ENCODE results near the gene LRP8.

DNA sequence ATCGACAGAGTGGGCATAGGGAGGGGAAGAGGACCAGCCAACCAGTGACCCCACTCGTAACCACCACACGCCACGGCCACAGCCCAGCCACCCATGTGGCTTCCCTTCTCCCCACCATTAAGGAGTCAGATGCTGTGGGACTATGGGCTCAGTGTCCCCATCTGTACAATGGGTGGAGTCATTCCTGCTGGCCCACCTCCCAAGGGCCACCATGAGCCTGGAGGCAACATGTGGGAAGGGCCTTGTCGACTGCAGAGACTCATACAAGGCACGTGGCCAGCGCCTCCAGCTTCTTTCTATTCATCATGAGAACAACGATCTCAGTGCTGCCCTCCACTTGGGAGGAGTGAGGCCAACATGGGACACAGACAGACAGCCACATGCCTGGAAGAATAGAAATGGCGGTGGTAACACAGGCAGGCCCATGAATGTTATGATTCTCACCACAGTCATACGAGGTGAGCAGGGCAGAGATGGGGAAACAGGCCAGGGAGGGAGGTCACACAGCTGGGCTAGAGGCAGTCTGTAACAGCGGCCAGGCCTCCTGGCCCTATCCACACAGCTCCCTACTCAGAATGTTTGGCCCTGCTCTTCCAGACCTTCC, 16.1 kb downstream of the LRP8 start:
- no peak for TF ChIP-seq NFYB (IDR thresholded peaks at IDR 0.05; ENCODE audit: extremely low read depth, insufficient read length)
- TF ChIP-seq BACH1 (tag; IDR thresholded peaks at IDR 0.05), result no peak
- TF ChIP-seq, protein P1, sequence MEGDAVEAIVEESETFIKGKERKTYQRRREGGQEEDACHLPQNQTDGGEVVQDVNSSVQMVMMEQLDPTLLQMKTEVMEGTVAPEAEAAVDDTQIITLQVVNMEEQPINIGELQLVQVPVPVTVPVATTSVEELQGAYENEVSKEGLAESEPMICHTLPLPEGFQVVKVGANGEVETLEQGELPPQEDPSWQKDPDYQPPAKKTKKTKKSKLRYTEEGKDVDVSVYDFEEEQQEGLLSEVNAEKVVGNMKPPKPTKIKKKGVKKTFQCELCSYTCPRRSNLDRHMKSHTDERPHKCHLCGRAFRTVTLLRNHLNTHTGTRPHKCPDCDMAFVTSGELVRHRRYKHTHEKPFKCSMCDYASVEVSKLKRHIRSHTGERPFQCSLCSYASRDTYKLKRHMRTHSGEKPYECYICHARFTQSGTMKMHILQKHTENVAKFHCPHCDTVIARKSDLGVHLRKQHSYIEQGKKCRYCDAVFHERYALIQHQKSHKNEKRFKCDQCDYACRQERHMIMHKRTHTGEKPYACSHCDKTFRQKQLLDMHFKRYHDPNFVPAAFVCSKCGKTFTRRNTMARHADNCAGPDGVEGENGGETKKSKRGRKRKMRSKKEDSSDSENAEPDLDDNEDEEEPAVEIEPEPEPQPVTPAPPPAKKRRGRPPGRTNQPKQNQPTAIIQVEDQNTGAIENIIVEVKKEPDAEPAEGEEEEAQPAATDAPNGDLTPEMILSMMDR (IDR thresholded peaks at IDR 0.05 in 2 of 3, conservative IDR thresholded peaks at IDR 0.05 in 1 of 3; ENCODE audit: insufficient read depth in 2 of 3, low read depth in 1 of 3, low read length in 3 of 3), result no peak
- TF ChIP-seq ZNF143 (CRISPR knock-in tag; IDR thresholded peaks at IDR 0.05), result no peak
- no peak for TF ChIP-seq POLR2A (conservative IDR thresholded peaks at IDR 0.05)
- TF ChIP-seq DNMT1 (IDR thresholded peaks at IDR 0.05), result no peak
- no peak for TF ChIP-seq NR2C2 (CRISPR knock-in tag; IDR thresholded peaks at IDR 0.05)
- no peak for TF ChIP-seq NR2C2 (tag; IDR thresholded peaks at IDR 0.05)

Measured in K562 (cell line).